ENCODE data around the gene CABLES2. TPM values are rescaled to one million over a fixed set of nuclear protein-coding genes. Genes with fewer than 3 reads are reported as not detected.

The CABLES2 gene
- total RNA-seq, 4 donors from 2014 or later, result 1.1 to 2.4 (median 1.7) TPM

DNA sequence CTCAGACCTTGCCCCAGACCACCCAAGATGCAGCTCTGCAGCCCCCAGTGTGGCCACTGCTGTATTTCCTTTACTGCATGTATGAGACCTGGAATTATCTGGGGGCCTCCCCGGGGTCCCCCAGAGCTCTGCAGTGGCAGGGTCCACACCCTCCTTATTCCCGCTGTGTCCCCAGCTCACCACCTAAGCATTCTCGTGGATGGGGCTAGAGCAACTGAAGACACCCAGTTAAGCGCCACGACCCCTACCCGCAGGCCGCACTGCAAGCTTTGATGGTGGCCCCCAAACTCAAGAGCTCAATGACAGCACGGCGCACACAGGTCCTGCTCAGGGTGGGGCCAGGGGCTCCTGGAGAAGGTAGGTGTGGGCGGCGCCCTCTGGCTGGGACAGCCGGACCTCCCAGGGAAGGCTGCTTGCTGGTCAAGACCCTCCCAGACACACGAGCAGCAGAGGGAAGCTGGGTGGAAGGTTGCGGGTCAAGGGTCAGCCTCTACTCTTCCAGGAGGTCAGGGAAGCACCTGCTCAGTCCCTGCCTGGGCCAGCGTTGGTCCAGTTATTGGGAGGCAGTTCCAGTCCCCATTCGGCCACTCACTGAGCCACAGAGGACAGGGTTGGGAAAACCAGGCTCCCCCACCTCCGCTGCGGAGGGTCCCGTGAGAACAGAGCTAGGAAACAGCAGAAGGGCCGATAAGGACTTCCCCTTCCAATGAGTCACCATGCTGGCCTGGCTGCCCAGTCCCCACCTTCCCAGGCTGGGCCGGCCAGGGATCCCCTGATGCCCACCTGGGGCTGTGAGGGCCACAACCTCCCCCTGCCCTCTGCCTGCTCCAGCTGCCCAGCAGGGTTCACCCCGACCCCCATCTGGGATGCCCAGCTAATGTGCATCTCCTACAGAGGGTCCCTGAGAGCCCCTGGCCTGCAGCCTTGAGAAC lies 42.9 kb downstream of the CABLES2 start:
- TF ChIP-seq, protein P1, sequence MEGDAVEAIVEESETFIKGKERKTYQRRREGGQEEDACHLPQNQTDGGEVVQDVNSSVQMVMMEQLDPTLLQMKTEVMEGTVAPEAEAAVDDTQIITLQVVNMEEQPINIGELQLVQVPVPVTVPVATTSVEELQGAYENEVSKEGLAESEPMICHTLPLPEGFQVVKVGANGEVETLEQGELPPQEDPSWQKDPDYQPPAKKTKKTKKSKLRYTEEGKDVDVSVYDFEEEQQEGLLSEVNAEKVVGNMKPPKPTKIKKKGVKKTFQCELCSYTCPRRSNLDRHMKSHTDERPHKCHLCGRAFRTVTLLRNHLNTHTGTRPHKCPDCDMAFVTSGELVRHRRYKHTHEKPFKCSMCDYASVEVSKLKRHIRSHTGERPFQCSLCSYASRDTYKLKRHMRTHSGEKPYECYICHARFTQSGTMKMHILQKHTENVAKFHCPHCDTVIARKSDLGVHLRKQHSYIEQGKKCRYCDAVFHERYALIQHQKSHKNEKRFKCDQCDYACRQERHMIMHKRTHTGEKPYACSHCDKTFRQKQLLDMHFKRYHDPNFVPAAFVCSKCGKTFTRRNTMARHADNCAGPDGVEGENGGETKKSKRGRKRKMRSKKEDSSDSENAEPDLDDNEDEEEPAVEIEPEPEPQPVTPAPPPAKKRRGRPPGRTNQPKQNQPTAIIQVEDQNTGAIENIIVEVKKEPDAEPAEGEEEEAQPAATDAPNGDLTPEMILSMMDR (IDR thresholded peaks at IDR 0.05; ENCODE audit: low read depth), result no peak

DNA sequence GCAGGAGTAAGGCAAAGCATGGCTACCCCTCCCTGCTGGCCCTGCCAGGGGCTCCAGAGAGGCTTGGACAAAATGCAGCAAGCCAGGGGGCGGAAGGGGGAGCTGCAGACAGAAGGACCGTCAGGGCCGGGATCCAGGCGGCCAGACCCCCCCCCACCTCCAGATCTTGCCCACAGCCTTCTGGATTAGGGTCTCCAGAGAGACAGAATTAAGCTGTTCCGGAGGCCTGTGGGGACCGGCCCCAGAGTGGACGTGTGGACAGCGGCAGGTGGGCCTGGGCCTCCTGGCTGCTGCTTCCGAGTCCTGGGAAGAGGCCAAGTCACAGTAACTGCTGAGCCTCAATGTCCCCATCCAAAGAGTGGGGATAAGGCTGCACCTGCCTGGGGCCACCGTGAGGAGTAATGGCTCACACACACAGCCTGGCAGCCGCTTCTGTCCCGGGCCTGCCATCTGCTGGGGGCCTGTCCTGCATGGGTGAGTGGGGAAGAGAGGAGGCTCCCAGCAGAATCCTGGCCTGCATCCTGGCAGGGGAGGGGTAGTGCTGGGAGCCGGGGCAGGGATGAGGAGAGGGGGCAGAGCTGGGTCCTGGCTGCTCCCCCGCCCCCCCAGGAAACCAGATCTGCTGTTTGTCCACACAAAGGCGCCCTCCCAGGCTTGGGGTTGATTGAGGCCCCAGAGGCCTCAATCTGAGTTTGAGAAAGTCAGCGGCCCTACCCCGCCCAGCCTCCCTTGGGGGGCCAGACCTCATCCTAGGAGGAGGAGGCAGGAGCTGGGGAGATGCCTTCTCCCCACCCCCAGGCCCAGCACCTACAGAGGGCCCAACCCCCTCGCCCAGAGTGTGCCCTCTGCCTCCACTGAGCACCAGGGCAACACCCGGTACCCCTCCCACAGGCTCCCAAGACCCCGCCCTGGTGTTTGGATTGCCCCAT lies 43.8 kb downstream of the CABLES2 start:
- TF ChIP-seq, protein P1 (IDR thresholded peaks at IDR 0.05; ENCODE audit: low read depth), result no peak

DNA sequence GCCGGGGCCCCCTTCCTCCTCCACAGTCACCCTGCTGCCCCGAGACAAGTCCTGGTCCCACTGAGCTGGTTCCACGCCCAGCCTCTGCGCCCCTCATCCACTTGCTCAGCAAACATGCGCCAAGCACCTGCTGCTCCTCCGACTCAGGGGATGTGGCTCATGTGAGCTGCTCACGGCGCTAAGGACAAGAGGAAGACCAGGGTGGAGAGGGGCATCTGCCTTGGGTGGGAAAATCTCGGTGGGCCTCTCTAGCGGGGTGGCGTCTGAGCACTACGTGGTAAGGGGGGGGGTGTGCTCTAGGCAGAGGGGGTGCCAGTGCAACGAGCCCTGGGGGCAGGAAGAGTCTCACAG lies 44.5 kb downstream of the CABLES2 start:
- TF ChIP-seq, protein P1 (IDR thresholded peaks at IDR 0.05; ENCODE audit: low read depth), result no peak

DNA sequence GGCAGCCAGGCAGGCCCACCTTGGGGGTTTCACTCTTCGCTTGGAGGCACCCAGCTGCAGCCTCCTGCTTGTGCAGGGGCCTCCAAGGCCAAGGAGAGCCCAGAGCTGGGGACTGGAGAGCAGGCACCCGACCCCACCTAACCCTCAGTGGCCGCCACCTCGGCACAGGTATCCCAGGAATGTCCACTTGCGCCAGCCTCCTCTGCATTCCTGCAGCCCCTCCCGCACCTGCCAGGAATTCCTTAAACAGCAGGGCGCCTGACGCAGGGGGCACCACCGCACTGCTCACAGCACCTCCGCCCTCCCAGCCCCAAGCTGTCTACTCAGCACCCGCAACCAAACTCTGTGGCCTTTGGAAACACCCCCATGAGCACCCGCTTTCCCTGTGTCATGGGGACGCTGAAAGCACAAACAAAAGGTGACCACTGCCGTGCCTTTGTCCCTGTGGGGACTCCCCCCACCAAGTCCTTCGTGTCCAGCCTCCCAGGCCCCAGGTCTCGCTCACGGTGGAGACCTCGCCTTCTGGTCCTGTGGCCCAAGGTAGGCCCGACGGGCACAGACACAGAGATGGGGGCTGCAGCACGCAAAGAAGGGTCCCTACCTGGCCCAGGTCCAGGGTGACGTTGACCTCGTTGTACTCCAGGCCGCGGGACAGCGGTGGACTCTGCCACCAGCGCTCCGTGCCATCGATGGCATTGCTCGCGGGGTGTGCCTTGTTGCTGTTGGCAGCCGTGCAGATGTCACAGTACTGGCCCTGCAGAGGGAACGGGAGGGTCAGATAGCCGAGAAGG lies 45.1 kb downstream of the CABLES2 start:
- TF ChIP-seq, protein P1 (IDR thresholded peaks at IDR 0.05; ENCODE audit: low read depth), result no peak

DNA sequence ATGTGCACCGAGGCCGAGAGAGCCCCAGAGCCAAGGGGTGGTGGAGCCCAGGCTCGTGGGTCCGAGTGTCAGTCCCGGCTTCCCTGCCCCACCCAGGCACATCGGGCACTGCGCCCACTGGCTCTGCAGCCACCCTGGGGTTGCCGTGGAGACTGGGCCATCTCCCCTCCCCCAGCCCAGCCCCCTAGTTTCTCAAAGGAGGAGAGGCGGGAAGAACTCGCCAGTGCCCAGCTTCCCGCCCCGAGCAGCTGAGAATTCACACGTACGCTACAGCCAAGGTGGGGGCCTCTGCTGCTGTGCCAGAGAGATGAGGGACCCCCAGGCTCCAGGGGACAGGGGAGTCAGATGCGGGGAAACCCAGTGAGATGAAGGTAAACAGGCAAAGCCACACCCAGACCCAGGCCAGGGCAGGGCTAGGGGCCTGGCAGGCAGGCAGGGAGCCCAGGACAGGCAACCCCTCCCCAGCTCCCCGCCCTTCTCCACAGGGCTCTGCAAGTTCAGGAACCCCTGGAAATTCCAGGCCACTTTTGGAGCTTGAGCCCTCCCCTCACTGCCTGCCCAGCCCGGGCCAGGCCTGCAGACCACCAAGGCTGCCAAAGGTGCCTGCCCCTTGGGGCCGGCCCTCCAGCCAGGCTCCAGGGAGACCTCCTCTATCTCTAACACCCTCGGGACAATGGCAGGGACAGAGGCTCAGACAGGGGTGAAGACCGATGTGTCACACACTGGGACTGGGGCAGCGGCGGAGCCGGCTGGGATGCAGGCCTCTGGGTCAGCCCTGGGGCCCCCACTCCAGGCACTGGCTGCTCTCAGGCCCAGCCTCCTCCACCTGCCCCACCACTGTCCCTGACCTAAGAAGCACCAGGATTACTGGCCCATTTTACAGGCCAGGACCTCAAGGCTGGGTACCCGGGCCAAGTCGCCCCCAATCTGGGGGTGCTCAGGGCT lies 46.0 kb downstream of the CABLES2 start:
- TF ChIP-seq, protein P1 (IDR thresholded peaks at IDR 0.05; ENCODE audit: low read depth), result no peak

DNA sequence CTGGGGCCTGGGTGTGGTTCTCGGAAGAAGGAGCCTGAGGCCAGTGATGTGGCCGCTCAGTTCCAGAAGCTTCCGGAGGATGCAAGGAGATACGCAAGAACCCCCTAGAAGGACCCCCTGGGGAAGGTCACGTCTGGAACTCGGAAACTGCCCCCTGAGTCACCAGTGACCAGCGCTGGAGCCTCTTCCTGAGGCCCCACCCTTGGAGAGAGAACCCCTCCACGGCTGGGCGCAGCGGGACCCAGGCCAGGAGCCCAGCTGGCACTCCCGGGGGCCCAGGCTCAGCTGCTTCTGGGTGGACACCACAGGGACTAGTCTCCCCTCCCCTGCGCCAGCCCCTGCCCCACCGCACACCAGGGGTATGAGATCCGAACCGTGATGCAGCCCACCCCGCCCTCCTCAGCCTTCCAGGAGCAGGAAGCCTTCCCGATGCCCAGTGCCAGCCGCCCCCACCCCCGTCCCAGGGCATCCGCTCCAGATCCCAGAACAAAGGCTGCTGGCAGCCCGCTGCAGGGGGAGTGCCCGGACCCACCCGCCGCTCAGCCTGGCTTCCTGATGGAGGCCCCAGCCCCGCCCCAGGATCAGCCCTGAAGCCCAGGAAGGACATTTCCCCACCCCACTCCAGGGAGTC lies 47.5 kb downstream of the CABLES2 start:
- TF ChIP-seq, protein P1 (IDR thresholded peaks at IDR 0.05; ENCODE audit: low read depth), result no peak

Measured in subcutaneous adipose tissue (tissue), 4 donors.